ENCODE data around the gene ASPRV1. TPM values are rescaled to one million over a fixed set of nuclear protein-coding genes. Genes with fewer than 3 reads are reported as not detected.

ASPRV1 gene
- total RNA-seq, 1 donor from 2014 or later, result 0.87 TPM

GRCh38 chr2:69936906-69937305 lies 24.5 kb downstream of the ASPRV1 start:
- H3K27me3 Mint-ChIP-seq (ENCODE audit: unreplicated experiment), result no peaks in the 10 kb centered on the region
- H3K4me3 Mint-ChIP-seq (ENCODE audit: unreplicated experiment), result no peak overlapping the region
- H3K27ac Mint-ChIP-seq (ENCODE audit: unreplicated experiment), result no peak overlapping the region
- H3K36me3 Mint-ChIP-seq (ENCODE audit: low read depth, unreplicated experiment), result peaks cover 30% of the 10 kb centered on the region
- H3K4me1 Mint-ChIP-seq (ENCODE audit: unreplicated experiment), result peaks cover 21% of the 10 kb centered on the region
- H3K9me3 Mint-ChIP-seq (ENCODE audit: unreplicated experiment), result no peaks in the 10 kb centered on the region
- TF ChIP-seq, protein P1, sequence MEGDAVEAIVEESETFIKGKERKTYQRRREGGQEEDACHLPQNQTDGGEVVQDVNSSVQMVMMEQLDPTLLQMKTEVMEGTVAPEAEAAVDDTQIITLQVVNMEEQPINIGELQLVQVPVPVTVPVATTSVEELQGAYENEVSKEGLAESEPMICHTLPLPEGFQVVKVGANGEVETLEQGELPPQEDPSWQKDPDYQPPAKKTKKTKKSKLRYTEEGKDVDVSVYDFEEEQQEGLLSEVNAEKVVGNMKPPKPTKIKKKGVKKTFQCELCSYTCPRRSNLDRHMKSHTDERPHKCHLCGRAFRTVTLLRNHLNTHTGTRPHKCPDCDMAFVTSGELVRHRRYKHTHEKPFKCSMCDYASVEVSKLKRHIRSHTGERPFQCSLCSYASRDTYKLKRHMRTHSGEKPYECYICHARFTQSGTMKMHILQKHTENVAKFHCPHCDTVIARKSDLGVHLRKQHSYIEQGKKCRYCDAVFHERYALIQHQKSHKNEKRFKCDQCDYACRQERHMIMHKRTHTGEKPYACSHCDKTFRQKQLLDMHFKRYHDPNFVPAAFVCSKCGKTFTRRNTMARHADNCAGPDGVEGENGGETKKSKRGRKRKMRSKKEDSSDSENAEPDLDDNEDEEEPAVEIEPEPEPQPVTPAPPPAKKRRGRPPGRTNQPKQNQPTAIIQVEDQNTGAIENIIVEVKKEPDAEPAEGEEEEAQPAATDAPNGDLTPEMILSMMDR (IDR thresholded peaks at IDR 0.05; ENCODE audit: unreplicated experiment), result no peak
- DNase-seq (ENCODE audit: low spot score), result no peak

- Mint-ChIP-seq H3K36me3 (ENCODE audit: low read depth, unreplicated experiment) (peaks cover 30% of the 10 kb centered on the region), H3K27ac (ENCODE audit: unreplicated experiment) (no peak overlapping the region), H3K4me3 (ENCODE audit: unreplicated experiment) (no peak overlapping the region), H3K9me3 (ENCODE audit: unreplicated experiment) (no peaks in the 10 kb centered on the region), H3K4me1 (ENCODE audit: unreplicated experiment) (peaks cover 24% of the 10 kb centered on the region), H3K27me3 (ENCODE audit: unreplicated experiment) (no peaks in the 10 kb centered on the region)
- DNase-seq (ENCODE audit: low spot score), result no peak
- TF ChIP-seq, protein P1 (IDR thresholded peaks at IDR 0.05; ENCODE audit: unreplicated experiment), result no peak
Observed at GRCh38 chr2:69935011-69935410, 26.4 kb downstream of the ASPRV1 start.

DNA sequence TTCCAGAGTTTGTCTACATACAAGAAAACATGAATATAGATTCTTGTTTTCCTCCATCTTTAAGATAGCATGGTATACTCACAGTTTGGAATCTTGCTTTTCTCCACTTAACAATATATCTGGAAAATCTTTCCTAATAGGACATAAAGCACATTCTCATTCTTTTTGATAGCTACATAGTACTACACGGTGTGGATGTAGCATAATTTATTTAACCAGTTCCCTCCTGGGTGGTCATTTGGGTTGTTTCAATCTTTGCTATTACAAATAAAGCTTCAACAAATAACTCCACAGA lies 26.9 kb downstream of the ASPRV1 start:
- DNase-seq (ENCODE audit: low spot score), result no peak
- Mint-ChIP-seq H3K4me1 (ENCODE audit: unreplicated experiment) (peaks cover 24% of the 10 kb centered on the region), H3K27ac (ENCODE audit: unreplicated experiment) (no peak overlapping the region), H3K27me3 (ENCODE audit: unreplicated experiment) (no peaks in the 10 kb centered on the region), H3K9me3 (ENCODE audit: unreplicated experiment) (no peaks in the 10 kb centered on the region), H3K4me3 (ENCODE audit: unreplicated experiment) (no peak overlapping the region), H3K36me3 (ENCODE audit: low read depth, unreplicated experiment) (peaks cover 30% of the 10 kb centered on the region)
- TF ChIP-seq, protein P1 (IDR thresholded peaks at IDR 0.05; ENCODE audit: unreplicated experiment), result no peak

DNA sequence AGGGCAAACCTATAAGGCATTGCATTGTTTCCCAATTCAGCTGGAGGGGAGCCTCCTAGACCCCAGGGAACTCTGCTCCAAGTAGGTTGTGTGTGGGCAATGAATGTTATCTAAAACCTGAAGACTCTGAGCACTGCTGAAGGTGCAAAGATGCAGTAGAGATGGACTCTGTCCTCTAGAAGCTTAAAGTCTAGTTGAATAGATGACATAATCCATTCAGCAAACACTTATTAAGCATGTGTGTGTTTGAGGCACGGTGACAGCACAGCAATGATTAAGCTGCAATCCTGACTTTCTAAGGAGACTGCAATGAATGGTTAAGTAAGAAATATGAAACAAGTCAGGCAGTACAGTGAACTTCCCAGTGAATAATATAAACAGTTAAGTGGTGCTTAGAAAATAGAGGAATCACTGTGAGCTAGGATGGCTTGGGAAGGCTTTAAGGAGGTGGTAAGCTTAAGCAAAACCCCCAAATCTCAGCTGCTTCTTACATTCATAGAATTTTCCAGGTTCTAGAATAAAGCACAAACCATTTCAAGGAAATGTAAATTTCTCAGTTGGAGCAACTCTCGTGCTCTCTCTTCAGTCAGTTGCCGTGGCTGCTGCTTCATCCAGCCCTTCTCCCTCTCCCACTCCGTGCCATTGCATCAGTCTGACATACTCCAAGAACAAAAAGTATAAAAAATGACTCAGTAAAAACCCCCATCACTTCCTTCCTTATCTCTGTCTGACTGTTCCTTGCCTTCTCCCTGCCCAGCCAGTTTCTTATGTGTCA lies 27.4 kb downstream of the ASPRV1 start:
- Mint-ChIP-seq H3K27me3 (ENCODE audit: unreplicated experiment) (no peaks in the 10 kb centered on the region), H3K4me3 (ENCODE audit: unreplicated experiment) (no peak overlapping the region), H3K4me1 (ENCODE audit: unreplicated experiment) (peaks cover 24% of the 10 kb centered on the region), H3K9me3 (ENCODE audit: unreplicated experiment) (no peaks in the 10 kb centered on the region), H3K27ac (ENCODE audit: unreplicated experiment) (no peak overlapping the region), H3K36me3 (ENCODE audit: low read depth, unreplicated experiment) (peaks cover 28% of the 10 kb centered on the region)
- TF ChIP-seq, protein P1 (IDR thresholded peaks at IDR 0.05; ENCODE audit: unreplicated experiment), result no peak
- no peak for DNase-seq (ENCODE audit: low spot score)

DNA sequence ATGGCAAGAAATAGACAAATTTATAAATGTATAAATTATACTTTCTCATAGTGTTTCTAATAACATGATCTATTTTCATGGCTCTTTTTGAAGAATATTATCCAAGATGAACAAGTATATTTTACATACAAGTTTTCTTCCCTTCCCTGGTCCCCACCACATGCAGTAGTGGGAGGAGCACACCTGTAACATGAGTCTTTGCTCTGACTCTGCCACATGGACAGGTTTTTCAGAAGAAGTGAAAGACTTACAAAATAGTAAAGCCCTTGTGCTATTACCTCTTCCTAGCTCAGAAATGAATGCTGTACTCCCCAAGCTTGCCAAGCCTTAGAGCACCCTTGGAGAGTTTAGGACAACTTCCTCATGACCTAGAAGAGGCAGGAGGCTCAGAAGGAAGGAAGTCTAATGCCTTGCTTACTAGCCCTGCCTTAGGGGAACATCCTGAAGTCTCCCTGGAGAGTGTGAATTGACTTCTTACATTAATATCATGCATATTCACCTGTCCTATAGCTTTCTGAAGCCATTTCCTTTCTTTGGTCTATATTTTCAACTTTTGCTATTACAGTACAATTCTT lies 28.1 kb downstream of the ASPRV1 start:
- Mint-ChIP-seq H3K27ac (ENCODE audit: unreplicated experiment) (no peak overlapping the region), H3K27me3 (ENCODE audit: unreplicated experiment) (no peaks in the 10 kb centered on the region), H3K4me1 (ENCODE audit: unreplicated experiment) (peaks cover 24% of the 10 kb centered on the region), H3K9me3 (ENCODE audit: unreplicated experiment) (no peaks in the 10 kb centered on the region), H3K4me3 (ENCODE audit: unreplicated experiment) (no peak overlapping the region), H3K36me3 (ENCODE audit: low read depth, unreplicated experiment) (peaks cover 21% of the 10 kb centered on the region)
- TF ChIP-seq, protein P1 (IDR thresholded peaks at IDR 0.05; ENCODE audit: unreplicated experiment), result no peak
- no peak for DNase-seq (ENCODE audit: low spot score)
